Stimulated activated CD4-positive, alpha-beta T cell treated with anti-CD3 and anti-CD28 coated beads, Interleukin-12 subunit alpha, Interleukin-12 subunit beta, amount 100 ng/mL, for 24 hours (primary cell): ENCODE measurements around the gene ADAM33.

Source experiments
- DNase-seq, 2 experiments: peaks; one replicate each; pipeline ENCODE4 v3.0.0-alpha.2; 2020; ENCODE audit warnings: low read depth in 2 of 2

ADAM33 gene

GRCh38 chr20:3648951-3649350 lies 32.9 kb downstream of the ADAM33 start:
- no peak for DNase-seq

GRCh38 chr20:3647473-3647872 lies 34.3 kb downstream of the ADAM33 start:
- DNase-seq, result no peak

- no peak for DNase-seq
Observed at GRCh38 chr20:3646651-3647050, 35.2 kb downstream of the ADAM33 start.

- DNase-seq, result no peak
Observed at GRCh38 chr20:3646067-3646440, 35.8 kb downstream of the ADAM33 start.

- no peak for DNase-seq
Observed at GRCh38 chr20:3645309-3646066, 36.3 kb downstream of the ADAM33 start.

- DNase-seq, result no peak
Observed at GRCh38 chr20:3640259-3640658, 41.6 kb downstream of the ADAM33 start.

- no peak for DNase-seq
Observed at GRCh38 chr20:3635346-3635745, 46.5 kb downstream of the ADAM33 start.

GRCh38 chr20:3633913-3634478 lies 47.8 kb downstream of the ADAM33 start:
- DNase-seq, result no peak

GRCh38 chr20:3632311-3633004 lies 49.4 kb downstream of the ADAM33 start:
- no peak for DNase-seq

GRCh38 chr20:3631534-3631933 lies 50.3 kb downstream of the ADAM33 start:
- DNase-seq, result no peak

GRCh38 chr20:3630429-3630828 lies 51.4 kb downstream of the ADAM33 start:
- DNase-seq, result no peak

- no peak for DNase-seq
Observed at GRCh38 chr20:3629893-3630292, 51.9 kb downstream of the ADAM33 start.

- no peak for DNase-seq
Observed at GRCh38 chr20:3628502-3629314, 53.1 kb downstream of the ADAM33 start.

GRCh38 chr20:3627476-3627875 lies 54.3 kb downstream of the ADAM33 start:
- no peak for DNase-seq

GRCh38 chr20:3622406-3622805 lies 59.4 kb downstream of the ADAM33 start:
- DNase-seq, result no peak

GRCh38 chr20:3621111-3621510 lies 60.7 kb downstream of the ADAM33 start:
- DNase-seq, result no peak
